ENCODE data around the gene HAPLN2. TPM values are rescaled to one million over a fixed set of nuclear protein-coding genes. Genes with fewer than 3 reads are reported as not detected.
"Not testable (repeated sequence)": the region's sequence is repeated elsewhere in the genome, so short reads cannot be mapped to it uniquely, and the experiment has no call there.

The HAPLN2 gene
- total and polyA plus RNA-seq, 2 of the 8 experiments (the other 6 are each of a cell fraction or from before 2014, with no cell fraction given) = 0.19 to 0.51 TPM

DNA sequence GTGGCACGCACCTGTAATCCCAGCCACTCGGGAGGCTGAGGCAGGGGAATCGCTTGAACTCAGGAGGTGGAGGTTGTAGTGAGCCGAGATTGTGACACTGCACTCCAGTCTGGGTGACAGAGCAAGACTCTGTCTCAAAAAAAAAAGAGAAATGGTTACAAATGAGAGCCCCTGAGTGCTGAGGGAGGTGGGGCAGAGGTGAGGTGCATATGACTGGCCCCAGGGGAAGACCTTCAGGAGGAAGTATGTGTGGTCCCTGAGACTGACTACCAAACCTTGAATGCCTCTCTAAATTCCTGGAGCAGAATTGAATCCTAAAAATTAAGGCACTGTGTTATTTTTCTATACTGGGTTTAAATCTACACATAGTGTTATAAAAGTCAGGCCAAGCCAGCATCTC is 11.9 kb upstream of the HAPLN2 start:
- H3K23me2 ChIP-seq (ENCODE audit: low read depth, low read length); H2AK5ac ChIP-seq (ENCODE audit: low read depth, low read length); H3K79me1 ChIP-seq (ENCODE audit: low read depth, low read length); H3K27ac ChIP-seq (ENCODE audit: low read depth, low read length); H3K4ac ChIP-seq (replicated peaks; ENCODE audit: insufficient read length, low read depth, low read length); H4K5ac ChIP-seq (ENCODE audit: insufficient read length, low read depth, low read length); H3K36me3 ChIP-seq (ENCODE audit: control insufficient read depth in 2 of 4, insufficient read depth in 4 of 4, low read length in 3 of 4); H3K79me2 ChIP-seq (ENCODE audit: control insufficient read depth in 1 of 2, insufficient read depth in 2 of 2, low read length in 2 of 2); H2BK5ac ChIP-seq (ENCODE audit: low read depth, low read length); H3K27me3 ChIP-seq (replicated peaks in 1 of 4; ENCODE audit: control insufficient read depth in 3 of 4, extremely low read depth in 1 of 4, insufficient read depth in 3 of 4, low read length in 3 of 4); POLR2A ChIA-PET (ENCODE audit: partially characterized antibody); H3K56ac ChIP-seq (replicated peaks; ENCODE audit: insufficient read length, low read depth, low read length); H2BK20ac ChIP-seq (ENCODE audit: low read length); H2BK15ac ChIP-seq (ENCODE audit: low read length); H4K20me1 ChIP-seq (replicated peaks in 1 of 2; ENCODE audit: control insufficient read depth in 1 of 2, insufficient read depth in 2 of 2, low read length in 2 of 2); H3K9me3 ChIP-seq (ENCODE audit: insufficient read depth in 2 of 2, low read depth in 1 of 2, low read length in 1 of 2); H3K4me2 ChIP-seq (ENCODE audit: insufficient read depth in 1 of 2, low read depth in 2 of 2, low read length in 2 of 2); FAIRE-seq; H3K9ac ChIP-seq (replicated peaks in 1 of 4; ENCODE audit: extremely low read depth in 1 of 4, low read depth in 3 of 4, low read length in 3 of 4); H3K14ac ChIP-seq (ENCODE audit: insufficient read length); CTCF ChIA-PET (ENCODE audit: partially characterized antibody); H3K4me1 ChIP-seq (replicated peaks in 1 of 4; ENCODE audit: control insufficient read depth in 3 of 4, insufficient read depth in 4 of 4, low read length in 3 of 4); H2AFZ ChIP-seq (ENCODE audit: low read length); H2BK120ac ChIP-seq (replicated peaks; ENCODE audit: low read depth, low read length); H4K8ac ChIP-seq (ENCODE audit: extremely low read depth, insufficient read depth, low read length); H4K91ac ChIP-seq (replicated peaks; ENCODE audit: insufficient read length, low read length); H3K23ac ChIP-seq (ENCODE audit: insufficient read length); H2BK12ac ChIP-seq (ENCODE audit: low read depth, low read length); DNase-seq (ENCODE audit: low read depth in 1 of 2, low spot score in 2 of 2); H3K18ac ChIP-seq (ENCODE audit: extremely low read depth, low read length); H3K4me3 ChIP-seq (ENCODE audit: extremely low read depth in 1 of 4, insufficient read depth in 2 of 4, low read depth in 3 of 4, low read length in 4 of 4): not testable (repeated sequence)
- 92% methylated on average over 4 of the region's 4 CpGs; no CpG with 5 or more reads in 1 of the 2 experiments for WGBS, 2 experiments (ENCODE audit: extremely low coverage in 1 of 2, insufficient coverage in 1 of 2, insufficient read length in 1 of 2, insufficient replicate concordance in 2 of 2, low coverage in 1 of 2, low lambda C conversion rate in 2 of 2, missing lambda C conversion rate in 1 of 2)

Measured in H1 (cell line).